SK-MEL-5 (cell line): ENCODE results near the gene GNRH2. TPM values are rescaled to one million over a fixed set of nuclear protein-coding genes. Genes with fewer than 3 reads are reported as not detected.
"Not testable (repeated sequence)": the region's sequence is repeated elsewhere in the genome, so short reads cannot be mapped to it uniquely, and the experiment has no call there.

Source experiments
- DNase-seq: peaks from one replicate; pipeline ENCODE4 v3.0.0-alpha.2; 2016; ENCODE audit warnings: low read depth, low spot score
- in situ Hi-C: cut with HindIII; loops from 2 replicates; pipeline ENCODE4 v1.10.0; 2016; ENCODE audit warnings: low sequenced_read_pairs, high pct_unique_total_duplicates, low pct_unique_long_range_greater_than_20kb
- total RNA-seq: library from RNA; depleted of rRNA; stranded (reverse); fragments of >200 nt; shearing (Covaris generic); gene quantifications from 2 replicates; pipeline ENCODE4 v1.2.3, GENCODE V29; 2014

Gene GNRH2
- total RNA-seq, 1 experiment from 2014 or later, result not detected

DNA sequence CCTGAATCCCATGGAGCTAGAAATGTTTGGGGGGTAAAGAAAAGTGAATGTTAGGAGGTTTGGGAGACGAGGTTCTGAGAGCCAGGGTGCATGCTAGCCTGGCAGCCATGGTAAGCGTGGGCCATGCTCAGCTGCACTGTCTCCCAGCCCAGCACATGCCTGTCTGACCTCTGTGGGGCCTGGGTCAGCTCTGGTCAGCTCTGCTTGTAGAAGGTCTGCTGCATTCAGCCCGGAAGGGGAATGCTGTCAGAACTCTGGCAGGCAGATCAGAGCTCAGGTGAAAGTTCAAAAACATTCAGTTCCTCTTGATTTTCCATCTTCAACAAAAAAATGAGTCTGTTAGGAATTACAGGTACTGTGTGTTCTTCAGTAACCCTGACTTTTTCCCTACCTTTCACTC is 5.8 kb upstream of the GNRH2 start:
- in situ Hi-C loops, result no loop called here
- no peak for DNase-seq

- DNase-seq, result no peak
- in situ Hi-C loops, result no loop called here
Measured at GRCh38 chr20:3038454-3038853, 5.0 kb upstream of the GNRH2 start.

- no peak for DNase-seq
- in situ Hi-C loops, result no loop called here
Measured at GRCh38 chr20:3039426-3039825, 4.0 kb upstream of the GNRH2 start.

- in situ Hi-C loops, result no loop called here
- DNase-seq, result no peak
Measured at GRCh38 chr20:3040086-3040485, 3.3 kb upstream of the GNRH2 start.

DNA sequence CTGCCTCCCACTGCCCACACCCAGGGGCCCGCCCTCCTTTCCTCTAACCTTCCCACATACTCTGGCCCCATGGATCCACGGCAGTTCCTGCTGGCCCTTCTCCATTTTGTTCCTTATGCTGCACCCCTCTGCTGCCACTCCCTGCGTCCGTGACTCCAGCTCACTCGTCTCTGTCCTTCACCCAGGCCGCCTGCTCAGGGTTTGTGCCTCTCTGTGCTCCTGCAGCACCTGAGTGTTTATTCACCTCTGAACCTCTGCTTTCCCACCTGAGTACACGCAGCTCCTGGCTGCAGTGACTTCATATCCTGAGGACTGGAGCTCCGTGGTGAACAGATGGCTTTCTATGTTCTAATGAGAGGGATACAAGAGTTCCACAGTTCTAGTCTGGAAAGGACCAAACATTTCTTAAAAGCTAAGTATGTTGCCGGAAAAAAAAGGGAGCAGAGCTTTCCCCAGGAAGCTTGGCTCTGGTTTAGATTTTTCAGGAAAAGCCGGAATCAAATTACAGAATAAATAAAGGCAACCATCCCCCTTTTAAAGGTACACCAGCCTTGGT is 1.5 kb upstream of the GNRH2 start:
- in situ Hi-C loops, result no loop called here
- no peak for DNase-seq

GRCh38 chr20:3042625-3043024 is 797 bp upstream of the GNRH2 start:
- DNase-seq, result no peak
- in situ Hi-C loops, result no loop called here

- no peak for DNase-seq
- in situ Hi-C loops, result no loop called here
Measured at GRCh38 chr20:3044336-3044965, 1.0 kb downstream of the GNRH2 start.

GRCh38 chr20:3045042-3045815 is 1.8 kb downstream of the GNRH2 start:
- in situ Hi-C loops, result no loop called here
- DNase-seq, result peak; percentile 68

GRCh38 chr20:3045816-3046676 is 2.6 kb downstream of the GNRH2 start, which contains the start of gene MRPS26:
Gene MRPS26 (plus strand): TSS chr20:3046052. CDS start chr20:3046069, 17 bp downstream.
- in situ Hi-C loops, result no loop called here
- DNase-seq, result peak; percentile 86

GRCh38 chr20:3046677-3047462 is 3.4 kb downstream of the GNRH2 start:
- in situ Hi-C loops, result no loop called here
- DNase-seq, result no peak

- no peak for DNase-seq
- in situ Hi-C loops, result no loop called here
Measured at GRCh38 chr20:3047486-3048419, 4.3 kb downstream of the GNRH2 start.

GRCh38 chr20:3051385-3052019 is 8.1 kb downstream of the GNRH2 start:
- DNase-seq, result no peak

DNA sequence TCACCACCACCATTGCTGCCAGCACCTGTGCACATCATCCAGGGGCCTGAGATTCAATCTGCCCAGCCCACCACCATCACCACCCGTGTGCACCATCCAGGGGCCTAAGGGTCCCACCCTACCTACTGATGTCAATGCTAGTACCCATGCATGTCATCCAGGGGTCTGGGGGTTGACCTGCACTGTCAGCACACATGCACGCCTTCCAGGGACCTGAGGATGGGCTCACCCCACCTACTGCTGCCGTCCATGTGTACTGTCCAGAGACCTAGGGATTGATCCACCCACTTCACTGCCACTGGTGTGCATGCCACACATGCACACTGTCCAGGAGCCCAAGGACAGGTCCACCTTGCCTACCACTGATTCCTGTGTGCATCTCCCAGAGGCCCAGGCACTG is 16.1 kb downstream of the GNRH2 start:
- no peak for DNase-seq
- in situ Hi-C loops, result no loop called here

More at GRCh38 chr20:3051385-3052019, 8.1 kb downstream of the GNRH2 start:
- in situ Hi-C loops, result no loop called here

- in situ Hi-C loops, DNase-seq: not testable (repeated sequence)
Measured at GRCh38 chr20:3064119-3064518, 20.7 kb downstream of the GNRH2 start.

DNA sequence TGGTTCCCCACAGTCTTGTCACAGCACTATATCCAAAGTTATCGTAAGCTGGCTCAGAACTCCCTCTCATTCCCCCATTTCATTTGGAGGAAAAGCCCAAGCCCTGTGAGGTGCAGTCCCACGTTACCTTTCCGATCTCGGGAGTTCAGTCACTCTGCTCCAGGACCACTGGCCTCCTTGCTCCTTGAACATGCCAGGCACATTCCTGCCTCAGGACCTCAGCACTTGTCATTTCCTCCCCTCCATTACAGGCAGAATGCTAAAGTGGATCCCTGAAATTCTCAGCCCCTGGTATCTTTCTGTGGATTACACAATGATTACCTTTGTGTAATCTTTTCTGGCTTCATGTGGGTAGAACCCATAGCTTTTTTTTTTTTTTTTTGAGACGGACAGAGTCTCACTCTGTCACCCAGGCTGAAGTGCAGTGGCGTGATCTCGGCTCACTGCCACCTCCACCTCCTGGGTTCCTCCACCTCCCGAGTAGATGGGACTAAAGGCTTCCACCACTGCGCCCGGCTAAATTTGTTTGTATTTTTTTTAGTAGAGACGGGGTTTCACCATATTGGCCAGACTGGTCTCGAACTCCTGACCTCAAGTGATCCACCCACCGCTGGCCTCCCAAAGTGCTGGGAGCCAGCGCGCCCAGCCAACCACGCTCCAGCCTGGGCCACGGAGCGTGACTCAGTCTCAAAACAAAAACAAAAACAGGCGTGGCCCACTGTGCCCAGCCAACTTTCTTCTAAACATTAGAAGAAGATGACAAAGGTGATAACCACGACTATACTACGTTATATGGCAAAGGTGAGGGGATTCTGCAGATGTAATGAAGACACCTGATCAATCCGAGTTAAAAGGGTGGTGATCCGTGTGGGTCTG is 24.0 kb downstream of the GNRH2 start:
- DNase-seq, result no peak
- in situ Hi-C loops, result no loop called here
